ENCODE results near the gene SDK2.

The SDK2 gene

GRCh38 chr17:73644145-73645049, at the start of gene SDK2:
Gene SDK2 (minus strand): TSS chr17:73644445. CDS start chr17:73644088, 357 bp downstream.
- DNase-seq: no peak

GRCh38 chr17:73693071-73693470, 48.8 kb upstream of the SDK2 start:
- no peak for DNase-seq

GRCh38 chr17:73691321-73691766, 47.1 kb upstream of the SDK2 start:
- no peak for DNase-seq

- DNase-seq: no peak
Observed at GRCh38 chr17:73690676-73691075, 46.4 kb upstream of the SDK2 start.

GRCh38 chr17:73689596-73690275, 45.5 kb upstream of the SDK2 start:
- no peak for DNase-seq

- DNase-seq: no peak
Observed at GRCh38 chr17:73686961-73687360, 42.7 kb upstream of the SDK2 start.

- DNase-seq: no peak
Observed at GRCh38 chr17:73686126-73686525, 41.9 kb upstream of the SDK2 start.

- no peak for DNase-seq
Observed at GRCh38 chr17:73684183-73684582, 39.9 kb upstream of the SDK2 start.

- DNase-seq: no peak
Observed at GRCh38 chr17:73683771-73684170, 39.5 kb upstream of the SDK2 start.

- no peak for DNase-seq
Observed at GRCh38 chr17:73681946-73682345, 37.7 kb upstream of the SDK2 start.

GRCh38 chr17:73679476-73679875, 35.2 kb upstream of the SDK2 start:
- DNase-seq: no peak

GRCh38 chr17:73678999-73679398, 34.8 kb upstream of the SDK2 start:
- DNase-seq: no peak

GRCh38 chr17:73669771-73670170, 25.5 kb upstream of the SDK2 start:
- no peak for DNase-seq

- DNase-seq: no peak
Observed at GRCh38 chr17:73667181-73667959, 23.1 kb upstream of the SDK2 start.

GRCh38 chr17:73663614-73664013, 19.4 kb upstream of the SDK2 start:
- no peak for DNase-seq

- no peak for DNase-seq
Observed at GRCh38 chr17:73660366-73660765, 16.1 kb upstream of the SDK2 start.

- DNase-seq: no peak
Observed at GRCh38 chr17:73658821-73659515, 14.7 kb upstream of the SDK2 start.

- no peak for DNase-seq
Observed at GRCh38 chr17:73657473-73658116, 13.3 kb upstream of the SDK2 start.

- DNase-seq: no peak
Observed at GRCh38 chr17:73654241-73654640, 10.0 kb upstream of the SDK2 start.

- DNase-seq: no peak
Observed at GRCh38 chr17:73653810-73654209, 9.6 kb upstream of the SDK2 start.

- no peak for DNase-seq
Observed at GRCh38 chr17:73652886-73653480, 8.7 kb upstream of the SDK2 start.
